CD4-positive, alpha-beta memory T cell (primary cell): Measurements from ENCODE around the gene STX2. TPM values are rescaled to one million over a fixed set of nuclear protein-coding genes. Genes with fewer than 3 reads are reported as not detected.
A peak's percentile ranks its signal among the peaks of the same experiment; 100 is the strongest.

Source experiments
- CTCF ChIA-PET: fragments of 350-600 bp; sonication (Branson Sonifier 250); formaldehyde crosslinking; loops from one replicate; lab custom pipeline; 2021; ENCODE audit warnings: inconsistent platforms; ENCODE audit not compliant: partially characterized antibody; lab: Charles Lee
- POLR2A ChIA-PET: fragments of 350-600 bp; sonication (Branson Sonifier 250); formaldehyde crosslinking; loops from one replicate; lab custom pipeline; 2021; ENCODE audit not compliant: partially characterized antibody; lab: Charles Lee
- DNase-seq, 5 donors: peaks; one replicate each; pipeline versions ENCODE4 v3.0.0 to v3.0.0-alpha.2; 2020 to 2022; ENCODE audit warnings: mixed read lengths in 1 of 5
- H3K27ac ChIP-seq: one replicate; pipeline ENCODE4 v1.7.0; 2013; ENCODE audit warnings: low read depth, low read length
- H3K27me3 ChIP-seq: 2 replicates; pipeline ENCODE4 v1.7.0; 2013; ENCODE audit warnings: mild to moderate bottlenecking, low read length, moderate library complexity; ENCODE audit not compliant: insufficient read depth
- H3K36me3 ChIP-seq: 2 replicates; pipeline ENCODE4 v1.7.0; 2013; ENCODE audit warnings: mild to moderate bottlenecking, low read length, moderate library complexity; ENCODE audit not compliant: insufficient read depth
- H3K4me1 ChIP-seq: 2 replicates; pipeline ENCODE4 v1.7.0; 2013; ENCODE audit warnings: mild to moderate bottlenecking, low read length, moderate library complexity; ENCODE audit not compliant: insufficient read depth
- H3K4me3 ChIP-seq, 2 donors: one replicate each; pipeline ENCODE4 v1.7.0; 2013; ENCODE audit warnings: low read length in 2 of 2, mild to moderate bottlenecking in 1 of 2
- H3K9me3 ChIP-seq, 2 donors: one replicate each; pipeline ENCODE4 v1.7.0; 2013; ENCODE audit warnings: low read length in 2 of 2, control low read depth in 1 of 2; ENCODE audit not compliant: control insufficient read depth in 1 of 2
- H3K27ac Mint-ChIP-seq, 7 donors: one replicate each; pipeline ENCODE4 v1.8.0; 2020 to 2021; ENCODE audit warnings: mixed read lengths in 7 of 7, mild to moderate bottlenecking in 6 of 7, inconsistent platforms in 3 of 7, moderate library complexity in 3 of 7
- H3K27me3 Mint-ChIP-seq, 2 donors: one replicate each; pipeline ENCODE4 v1.8.0; 2020 to 2021; ENCODE audit warnings: mixed read lengths in 2 of 2
- H3K36me3 Mint-ChIP-seq, 2 donors: one replicate each; pipeline ENCODE4 v1.8.0; 2020 to 2021; ENCODE audit warnings: mixed read lengths in 2 of 2, inconsistent platforms in 1 of 2, mild to moderate bottlenecking in 1 of 2
- H3K4me1 Mint-ChIP-seq, 4 donors: one replicate each; pipeline ENCODE4 v1.8.0; 2020 to 2021; ENCODE audit warnings: mixed read lengths in 4 of 4, mild to moderate bottlenecking in 1 of 4
- H3K4me3 Mint-ChIP-seq, 8 donors: one replicate each; pipeline ENCODE4 v1.8.0; 2020 to 2021; ENCODE audit warnings: mixed read lengths in 8 of 8, mild to moderate bottlenecking in 7 of 8, moderate library complexity in 6 of 8, inconsistent platforms in 3 of 8
- H3K9me3 Mint-ChIP-seq, 8 donors: one replicate each; pipeline ENCODE4 v1.8.0; 2020 to 2021; ENCODE audit warnings: mixed read lengths in 8 of 8, mild to moderate bottlenecking in 5 of 8, inconsistent platforms in 3 of 8, moderate library complexity in 1 of 8
- intact Hi-C: fragments of 100-400 bp; cut with micrococcal nuclease; formaldehyde crosslinking; loops from one replicate; pipeline ENCODE4 v1.15.1; 2023
- polyA plus RNA-seq, 2 donors: library from polyadenylated mRNA; unstranded; fragments of 300-500 nt; fragmentation: Illumina TruSeq; gene quantifications; one replicate each; pipeline ENCODE4 v1.2.3, GENCODE V29; 2021
- total RNA-seq, 2 experiments: library from RNA; stranded (reverse); gene quantifications; one replicate each; pipeline ENCODE4 v1.2.3, GENCODE V29; 2021

STX2 gene
- total and polyA plus RNA-seq, 4 experiments from 2014 or later = 12.1 to 35.3 (median 21.6) TPM

DNA sequence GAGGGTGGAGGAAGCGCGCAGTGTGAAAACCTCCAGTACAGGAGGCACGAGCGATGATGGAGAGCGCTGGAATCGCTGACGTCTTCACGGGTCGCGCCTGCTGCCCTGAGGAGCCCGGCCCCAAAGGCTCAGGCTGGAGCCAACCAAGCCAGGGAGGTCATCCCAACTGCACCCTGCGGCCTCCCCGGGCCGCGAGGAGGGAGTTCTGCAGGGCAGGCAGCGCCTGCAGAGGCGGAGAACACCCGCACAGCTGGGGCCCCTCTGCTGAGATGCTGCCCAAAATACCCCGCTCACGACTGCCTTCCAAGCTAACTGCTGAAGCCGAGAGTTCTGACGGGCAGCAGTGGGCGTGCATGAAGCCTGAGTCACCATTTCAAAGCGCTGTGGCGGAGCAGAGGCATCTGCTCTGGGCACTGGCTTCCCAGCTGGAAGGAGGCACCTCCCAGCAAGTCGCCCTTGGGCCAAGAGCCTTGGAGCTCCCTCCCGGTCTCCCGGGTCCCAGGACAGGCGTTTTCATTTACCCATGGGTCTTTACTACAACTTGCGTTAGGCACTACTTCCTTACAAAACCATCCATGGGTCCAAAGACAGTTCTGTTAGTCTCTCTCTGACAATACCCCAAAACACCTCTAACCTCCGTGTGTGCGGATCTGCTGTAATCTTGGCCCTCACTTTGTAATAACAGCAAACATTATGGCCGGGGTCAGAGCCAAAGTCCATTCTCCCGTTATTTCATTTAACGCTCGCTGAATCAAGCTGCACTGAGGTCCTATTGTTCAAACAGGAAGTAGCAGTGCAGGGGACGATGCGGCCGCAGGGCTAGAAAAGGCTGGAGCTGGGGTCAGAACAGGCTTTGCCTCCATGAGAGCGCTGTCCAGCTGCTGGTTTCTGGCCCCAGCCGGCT, 62.8 kb downstream of the STX2 start:
- intact Hi-C loops = no loop called here
- Histone ChIP-seq H3K4me3 (peak overlapping the region; percentile 8 to 59), H3K27ac (no peak overlapping the region), H3K27me3 (no peaks in the 10 kb centered on the region), H3K36me3 (no peaks in the 10 kb centered on the region), H3K9me3 (no peaks in the 10 kb centered on the region), H3K4me1 (peaks cover 15% of the 10 kb centered on the region)
- Mint-ChIP-seq H3K36me3 (peaks cover 3% of the 10 kb centered on the region in 2 donors), H3K27ac (peak overlapping the region in 5 of 7 donors; percentile 12 to 87 (median 73)), H3K4me1 (peaks cover 7 to 14% (median 11%) of the 10 kb centered on the region in 4 donors), H3K9me3 (no peaks in the 10 kb centered on the region), H3K27me3 (peaks cover 5 to 8% of the 10 kb centered on the region in 2 donors), H3K4me3 (peak overlapping the region; percentile 76 to 94 (median 91))
- ChIA-PET CTCF (interaction anchor here (0.9 to 1.3 kb wide), 2 partner anchors 28 to 42 kb away, joined by 3 to 4 read pairs; no protein-coding TSS in a partner anchor), POLR2A (no interaction called here)
- DNase-seq = peak; percentile 18 to 57 (median 21)

GRCh38 chr12:130770413-130771028, 68.5 kb downstream of the STX2 start:
- Histone ChIP-seq H3K4me1 (peaks cover under 1% of the 10 kb centered on the region), H3K9me3 (no peaks in the 10 kb centered on the region), H3K4me3 (no peak overlapping the region), H3K27me3 (no peaks in the 10 kb centered on the region), H3K27ac (no peak overlapping the region), H3K36me3 (no peaks in the 10 kb centered on the region)
- Mint-ChIP-seq H3K4me3 (no peak overlapping the region), H3K9me3 (no peaks in the 10 kb centered on the region), H3K27ac (no peak overlapping the region), H3K36me3 (peaks cover 0 to 2% of the 10 kb centered on the region in 2 donors), H3K27me3 (peaks cover 6 to 9% of the 10 kb centered on the region in 2 donors), H3K4me1 (peaks cover 1 to 2% (median 2%) of the 10 kb centered on the region in 4 donors)
- no peak for DNase-seq
- CTCF ChIA-PET = no interaction called here
- POLR2A ChIA-PET = no interaction called here
- intact Hi-C loops = no loop called here

DNA sequence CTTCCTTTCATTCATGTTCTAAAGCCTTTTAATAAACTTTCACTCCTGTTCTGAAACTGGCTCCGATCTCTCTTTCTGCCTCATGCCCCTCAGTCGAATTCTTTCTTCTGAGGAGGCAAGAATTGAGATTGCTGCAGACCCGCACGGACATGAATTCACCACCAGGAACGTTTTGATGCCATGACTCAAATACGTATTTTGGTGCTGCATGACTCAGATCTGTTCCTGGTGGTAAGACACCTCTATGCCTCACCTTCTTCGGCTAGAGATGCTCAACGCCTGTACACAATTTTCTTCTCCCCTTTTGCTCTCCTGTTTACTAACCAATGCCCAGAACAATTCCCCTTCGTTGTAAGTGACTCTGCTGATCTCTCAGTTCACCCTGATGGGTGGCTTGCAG, 70.9 kb downstream of the STX2 start:
- H3K9me3 ChIP-seq = no peaks in the 10 kb centered on the region
- H3K27ac ChIP-seq = no peak overlapping the region
- Mint-ChIP-seq H3K4me3 (no peak overlapping the region), H3K27ac (peak overlapping the region in 1 of 7 donors; percentile 15), H3K4me1 (no peaks in the 10 kb centered on the region), H3K27me3 (peaks cover 4 to 7% of the 10 kb centered on the region in 2 donors), H3K36me3 (peaks cover 0 to 2% of the 10 kb centered on the region in 2 donors), H3K9me3 (no peaks in the 10 kb centered on the region)
- no peaks in the 10 kb centered on the region for H3K4me1 ChIP-seq
- ChIA-PET CTCF (no interaction called here), POLR2A (no interaction called here)
- no peak overlapping the region for H3K4me3 ChIP-seq
- no peaks in the 10 kb centered on the region for H3K27me3 ChIP-seq
- intact Hi-C loops = no loop called here
- DNase-seq = no peak
- no peaks in the 10 kb centered on the region for H3K36me3 ChIP-seq

DNA sequence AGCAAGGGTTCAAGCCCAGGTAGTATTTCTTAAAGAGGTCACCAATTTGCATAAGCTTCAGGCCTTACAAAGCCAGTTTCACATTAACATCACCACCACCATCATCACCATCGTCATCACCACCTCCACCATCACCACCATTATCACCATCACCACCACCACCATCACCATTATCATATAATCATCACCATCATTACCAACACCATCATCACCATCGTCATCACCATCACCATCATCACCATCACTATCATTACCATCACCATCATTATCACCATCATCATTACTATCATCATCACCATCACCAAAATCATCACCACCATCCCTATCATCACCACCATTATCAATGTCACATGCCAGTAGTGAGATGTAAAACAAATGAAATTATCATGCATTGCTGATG, 72.6 kb downstream of the STX2 start:
- CTCF ChIA-PET = no interaction called here
- Histone ChIP-seq H3K4me1 (peaks cover 9% of the 10 kb centered on the region), H3K36me3 (no peaks in the 10 kb centered on the region), H3K9me3 (no peaks in the 10 kb centered on the region), H3K27ac (no peak overlapping the region), H3K4me3 (no peak overlapping the region), H3K27me3 (no peaks in the 10 kb centered on the region)
- Mint-ChIP-seq H3K9me3 (no peaks in the 10 kb centered on the region), H3K27ac (no peak overlapping the region), H3K36me3 (peaks cover 0 to 2% of the 10 kb centered on the region in 2 donors), H3K4me1 (peaks cover 0 to 10% (median 4%) of the 10 kb centered on the region in 4 donors), H3K4me3 (no peak overlapping the region), H3K27me3 (peaks cover 0 to 4% of the 10 kb centered on the region in 2 donors)
- POLR2A ChIA-PET = no interaction called here
- DNase-seq = no peak
- intact Hi-C loops = no loop called here

- POLR2A ChIA-PET = no interaction called here
- H3K4me3 Mint-ChIP-seq = no peak overlapping the region
- DNase-seq = no peak
- Histone ChIP-seq H3K36me3 (no peaks in the 10 kb centered on the region), H3K27me3 (no peaks in the 10 kb centered on the region), H3K9me3 (no peaks in the 10 kb centered on the region), H3K4me1 (peaks cover 11% of the 10 kb centered on the region), H3K4me3 (no peak overlapping the region), H3K27ac (no peak overlapping the region)
- no peak overlapping the region for H3K27ac Mint-ChIP-seq
- no peaks in the 10 kb centered on the region for H3K9me3 Mint-ChIP-seq
- peaks cover 0 to 2% of the 10 kb centered on the region in 2 donors for H3K36me3 Mint-ChIP-seq
- intact Hi-C loops = no loop called here
- CTCF ChIA-PET = interaction anchor here (1.0 kb wide), 1 partner anchor 15 kb away, joined by 4 read pairs; no protein-coding TSS in a partner anchor
- peaks cover 0 to 16% (median 4%) of the 10 kb centered on the region in 4 donors for H3K4me1 Mint-ChIP-seq
- H3K27me3 Mint-ChIP-seq = peaks cover 2 to 4% of the 10 kb centered on the region in 2 donors
These were observed 73.8 kb downstream of the STX2 start for GRCh38 chr12:130765186-130765659.

GRCh38 chr12:130764475-130765185, 74.4 kb downstream of the STX2 start:
- Histone ChIP-seq H3K4me3 (no peak overlapping the region), H3K9me3 (no peaks in the 10 kb centered on the region), H3K27me3 (no peaks in the 10 kb centered on the region), H3K4me1 (peaks cover 11% of the 10 kb centered on the region), H3K36me3 (no peaks in the 10 kb centered on the region), H3K27ac (no peak overlapping the region)
- no peak overlapping the region for H3K27ac Mint-ChIP-seq
- H3K9me3 Mint-ChIP-seq = no peaks in the 10 kb centered on the region
- peak in 2 of 5 donors; percentile 19 to 62 for DNase-seq
- ChIA-PET POLR2A (no interaction called here), CTCF (no interaction called here)
- no peak overlapping the region for H3K4me3 Mint-ChIP-seq
- peaks cover 0 to 16% (median 4%) of the 10 kb centered on the region in 4 donors for H3K4me1 Mint-ChIP-seq
- intact Hi-C loops = no loop called here
- peaks cover 2 to 4% of the 10 kb centered on the region in 2 donors for H3K27me3 Mint-ChIP-seq
- H3K36me3 Mint-ChIP-seq = peaks cover 0 to 2% of the 10 kb centered on the region in 2 donors
